DMS53 (cell line): Measurements from ENCODE around the gene COL21A1.
"Not testable (repeated sequence)": the region's sequence is repeated elsewhere in the genome, so short reads cannot be mapped to it uniquely, and the experiment has no call there.

Experiments used
- DNase-seq: peaks from one replicate; lab custom pipeline; 2025; lab: John Stamatoyannopoulos, UW

The COL21A1 gene

GRCh38 chr6:56047931-56048540 lies 199.3 kb downstream of the COL21A1 start:
- no peak for DNase-seq

- peak; percentile 5 for DNase-seq
Observed at GRCh38 chr6:56046576-56046975, 200.8 kb downstream of the COL21A1 start.

DNA sequence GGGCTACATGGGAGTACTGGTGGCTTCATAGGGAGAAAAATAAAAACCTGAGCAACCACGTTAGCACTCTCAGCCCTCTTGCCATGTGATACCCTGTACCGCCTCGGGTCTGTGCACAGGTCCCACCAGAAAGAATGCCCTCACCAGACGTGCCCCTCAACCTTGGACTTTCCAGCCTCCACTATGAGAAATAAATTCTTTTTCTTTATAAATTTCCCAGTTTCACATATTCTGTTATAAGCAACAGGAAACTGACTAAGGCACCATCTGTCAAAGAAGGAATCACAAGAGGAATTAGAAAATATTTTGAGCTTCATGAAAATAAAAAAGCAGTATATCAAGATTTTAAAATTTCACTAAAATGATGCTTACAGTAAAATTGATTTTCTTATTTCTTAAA lies 203.6 kb downstream of the COL21A1 start:
- no peak for DNase-seq

DNA sequence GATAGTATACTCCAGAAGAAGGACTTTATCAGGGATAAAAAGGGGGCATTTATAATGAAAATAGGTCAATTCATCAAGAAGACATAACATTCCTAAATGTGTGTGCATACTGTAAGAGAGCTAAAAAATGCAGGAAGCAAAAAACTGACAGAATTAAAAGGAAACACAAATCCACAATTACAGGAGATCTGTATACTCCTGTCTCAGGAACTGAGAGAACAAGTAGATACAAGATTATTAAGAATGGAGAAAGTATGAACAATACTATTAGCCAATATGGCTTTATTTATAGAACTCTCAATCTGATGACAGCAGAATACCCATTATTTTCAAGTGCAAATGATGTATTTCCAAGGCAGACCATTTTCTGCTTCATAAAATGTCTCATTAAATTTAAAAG lies 204.3 kb downstream of the COL21A1 start:
- DNase-seq = no peak

- DNase-seq = no peak
Observed at GRCh38 chr6:56041591-56041990, 205.8 kb downstream of the COL21A1 start.

DNA sequence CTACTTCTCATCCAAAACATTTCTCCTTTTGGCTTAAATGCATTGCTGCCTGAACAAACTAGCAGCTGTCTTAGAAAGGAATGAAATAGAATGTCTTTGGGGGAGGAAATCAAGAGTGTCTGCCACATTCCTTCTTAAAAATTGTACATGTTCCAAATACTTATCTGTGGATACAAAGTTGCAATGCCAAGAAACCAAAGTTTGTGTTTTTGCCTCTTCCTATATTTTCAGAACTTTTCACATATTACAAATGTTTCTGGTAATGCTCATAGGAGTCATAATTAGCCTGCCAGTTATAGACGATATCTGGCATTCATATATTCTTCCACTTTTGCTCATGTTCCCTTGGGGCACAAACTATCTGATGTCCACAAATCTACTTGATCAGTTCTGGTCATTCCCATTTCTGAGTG lies 206.5 kb downstream of the COL21A1 start:
- no peak for DNase-seq

GRCh38 chr6:56040223-56040622 lies 207.2 kb downstream of the COL21A1 start:
- DNase-seq = no peak

- no peak for DNase-seq
Observed at GRCh38 chr6:56038764-56039163, 208.6 kb downstream of the COL21A1 start.

GRCh38 chr6:56037601-56038000 lies 209.8 kb downstream of the COL21A1 start:
- DNase-seq = no peak

DNA sequence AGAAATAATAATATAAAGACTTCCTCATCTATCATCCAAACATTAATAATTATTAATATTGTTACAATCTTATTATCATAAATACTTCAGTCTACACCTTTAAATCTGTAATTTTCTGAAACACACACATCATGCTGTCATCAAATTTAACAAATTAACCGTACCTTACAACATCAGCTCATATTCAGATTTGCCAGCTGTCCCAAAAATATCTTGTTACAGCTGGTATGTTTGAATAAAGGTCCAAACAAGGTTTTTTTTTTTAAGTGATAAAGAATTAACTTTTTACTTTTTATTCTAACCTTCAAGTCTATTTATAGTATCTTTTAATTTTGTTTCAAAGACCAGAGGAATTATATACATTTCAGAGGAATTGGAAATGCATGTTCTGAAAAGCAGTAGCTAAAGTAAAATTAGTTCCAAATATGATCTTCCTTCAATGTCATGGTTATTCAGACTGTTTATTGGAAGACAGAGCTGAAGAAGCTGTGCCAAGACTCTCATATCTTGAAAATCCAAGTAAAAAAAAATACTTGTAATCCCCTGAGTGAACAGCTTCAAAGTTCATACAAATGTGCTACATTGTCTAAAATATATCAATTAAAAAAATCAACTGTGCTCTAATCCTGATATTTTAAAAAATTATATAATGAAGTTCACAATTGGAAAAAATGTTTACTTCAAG lies 210.3 kb downstream of the COL21A1 start:
- no peak for DNase-seq

GRCh38 chr6:56033401-56033800 lies 214.0 kb downstream of the COL21A1 start:
- no peak for DNase-seq

- no peak for DNase-seq
Observed at GRCh38 chr6:56032715-56033260, 214.6 kb downstream of the COL21A1 start.

- DNase-seq = no peak
Observed at GRCh38 chr6:56027865-56028264, 219.5 kb downstream of the COL21A1 start.

- DNase-seq = peak; percentile 16
Observed at GRCh38 chr6:56026455-56027180, 220.8 kb downstream of the COL21A1 start.

DNA sequence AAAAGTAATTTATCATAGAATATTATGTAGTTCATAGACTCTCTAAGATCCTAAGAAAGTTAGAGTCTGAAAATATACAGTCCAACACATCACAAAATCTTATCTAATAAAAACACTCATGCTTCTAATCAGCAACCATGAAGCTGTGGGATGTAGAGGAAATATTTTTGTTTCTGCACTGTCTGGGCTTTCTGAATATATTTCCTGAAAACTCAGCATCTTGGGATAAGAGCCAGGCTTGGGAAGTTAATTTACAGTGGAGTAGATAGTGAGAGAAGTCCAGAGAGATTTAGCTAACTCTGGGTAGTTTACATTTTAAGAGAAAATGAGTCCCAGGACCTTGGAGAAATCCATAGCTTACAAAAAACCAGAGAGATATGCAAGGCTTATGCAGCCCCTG lies 221.6 kb downstream of the COL21A1 start:
- no peak for DNase-seq

DNA sequence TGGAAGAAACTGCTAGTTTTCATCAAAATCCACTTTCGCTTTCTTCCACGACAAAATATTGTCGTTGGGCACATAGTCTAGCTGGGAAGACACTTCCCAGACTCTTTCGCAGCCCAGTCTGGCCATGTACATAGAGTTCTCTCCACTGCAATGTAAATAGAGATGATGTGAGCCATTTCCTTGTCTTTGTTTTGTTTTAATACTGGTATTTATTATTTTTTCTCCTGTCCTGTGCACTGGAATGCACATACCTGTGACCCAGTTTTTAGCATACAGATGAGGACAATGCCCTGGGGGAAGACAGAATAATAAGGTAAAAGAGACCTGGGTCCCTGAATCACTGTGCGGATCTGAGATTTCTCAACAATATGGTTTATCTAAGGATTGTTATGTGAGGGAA lies 222.4 kb downstream of the COL21A1 start:
- DNase-seq = peak; percentile 26

GRCh38 chr6:56023829-56024228 lies 223.6 kb downstream of the COL21A1 start:
- DNase-seq = no peak

- no peak for DNase-seq
Observed at GRCh38 chr6:56022678-56023077, 224.7 kb downstream of the COL21A1 start.

DNA sequence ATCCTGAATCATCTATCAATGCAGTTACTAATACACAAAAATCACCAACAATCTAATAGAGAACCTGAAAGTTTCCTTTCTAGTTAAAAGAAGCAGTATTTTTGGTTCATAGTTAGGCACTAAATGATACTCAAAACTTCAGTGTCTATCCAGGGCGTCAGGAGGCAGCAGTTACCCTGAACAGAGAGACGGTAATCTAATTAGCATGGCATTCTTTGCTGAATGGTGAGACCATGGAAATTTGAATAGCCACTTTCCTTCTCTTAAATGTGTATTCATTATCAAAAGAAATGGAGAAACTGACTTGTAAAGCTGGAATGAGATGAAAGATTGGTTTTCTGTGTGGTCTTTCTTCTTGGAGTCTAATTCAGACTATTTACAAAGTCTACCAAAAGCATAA lies 225.4 kb downstream of the COL21A1 start:
- no peak for DNase-seq

GRCh38 chr6:56019973-56020372 lies 227.4 kb downstream of the COL21A1 start:
- no peak for DNase-seq

DNA sequence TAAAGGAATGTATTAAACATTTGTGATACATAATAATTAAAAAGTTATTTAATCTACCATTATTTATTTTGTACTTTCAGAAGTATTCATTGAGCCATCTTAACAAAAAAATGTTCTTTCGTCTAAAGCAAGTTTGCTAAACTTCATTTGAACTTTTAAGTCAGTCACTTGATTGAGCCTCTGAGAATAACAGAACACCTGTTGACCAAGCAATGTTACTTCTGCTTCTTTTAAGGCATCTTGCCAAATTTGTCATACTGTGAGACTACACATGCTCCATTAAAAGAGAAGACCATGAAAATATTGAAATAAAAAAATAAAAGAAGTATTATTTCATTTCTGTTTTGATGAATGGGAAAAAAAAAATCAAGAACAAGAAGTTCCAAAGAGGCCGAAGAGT lies 230.2 kb downstream of the COL21A1 start:
- DNase-seq = no peak

- not testable (repeated sequence) for DNase-seq
Observed at GRCh38 chr6:56014039-56014438, 233.3 kb downstream of the COL21A1 start.

GRCh38 chr6:56009636-56010035 lies 237.7 kb downstream of the COL21A1 start:
- DNase-seq = no peak
